T-cell (primary cell): ENCODE data around the gene HHEX. TPM values are rescaled to one million over a fixed set of nuclear protein-coding genes. Genes with fewer than 3 reads are reported as not detected.

Source experiments
- ATAC-seq, 4 experiments: fragments of 200-7000 bp in 3 of 4; fragments of 150-1000 bp in 1 of 4; cut with Tn5 transposase; replicated peaks in 1 of 4; 1 replicate in 3 of 4; 2 replicates in 1 of 4; pipeline ENCODE4 v1.10.0; 2021; ENCODE audit warnings: moderate library complexity in 3 of 4, mild to moderate bottlenecking in 2 of 4, moderate number of reproducible peaks in 1 of 4
- CTCF ChIA-PET, 2 donors: fragments of 300-600 bp; sonication (Branson Sonifier 250); formaldehyde crosslinking; loops; one replicate each; lab custom pipeline; 2022; ENCODE audit warnings: antibody characterized with exemption in 2 of 2; lab: Charles Lee
- POLR2A ChIA-PET, 2 donors: fragments of 300-600 bp; sonication (Branson Sonifier 250); formaldehyde crosslinking; loops; one replicate each; lab custom pipeline; 2022; ENCODE audit warnings: antibody characterized with exemption in 2 of 2; lab: Charles Lee
- DNase-seq, 35 experiments: peaks; one replicate each; pipeline versions ENCODE4 v3.0.0 to v3.0.0-alpha.2; 2013 to 2023
- H3K27ac ChIP-seq: one replicate; pipeline ENCODE4 v1.5.1; 2013; ENCODE audit warnings: low read length
- H3K27me3 ChIP-seq, 2 experiments: replicated peaks in 1 of 2; 1 replicate in 1 of 2; 2 replicates in 1 of 2; pipeline versions ENCODE4 v1.6.1 to v1.7.0; 2013; ENCODE audit warnings: low read length in 1 of 2, mixed read lengths in 1 of 2; ENCODE audit not compliant: control insufficient read depth in 2 of 2, insufficient read depth in 2 of 2; ENCODE audit errors: extremely low read depth in 1 of 2
- H3K36me3 ChIP-seq, 2 donors: 1 replicate in 1 of 2; 2 replicates in 1 of 2; pipeline versions ENCODE4 v1.6.1 to v1.7.0; 2013; ENCODE audit warnings: low read length in 1 of 2; ENCODE audit not compliant: control insufficient read depth in 2 of 2, insufficient read depth in 1 of 2; ENCODE audit errors: extremely low read depth in 1 of 2
- H3K4me1 ChIP-seq, 2 experiments: 1 replicate in 1 of 2; 2 replicates in 1 of 2; pipeline versions ENCODE4 v1.6.1 to v1.7.0; 2013; ENCODE audit warnings: low read length in 2 of 2, mixed read lengths in 1 of 2; ENCODE audit not compliant: insufficient read depth in 2 of 2, control insufficient read depth in 1 of 2; ENCODE audit errors: extremely low read depth in 1 of 2
- H3K4me3 ChIP-seq, 2 donors: 1 replicate in 1 of 2; 2 replicates in 1 of 2; pipeline versions ENCODE4 v1.5.1 to v1.7.0; 2013; ENCODE audit warnings: mild to moderate bottlenecking in 2 of 2, low read length in 1 of 2, moderate library complexity in 1 of 2; ENCODE audit not compliant: control insufficient read depth in 1 of 2; ENCODE audit errors: extremely low read depth in 1 of 2
- H3K9me3 ChIP-seq: 2 replicates; pipeline ENCODE4 v1.7.0; 2013
- H3K27ac Mint-ChIP-seq, 2 donors: one replicate each; pipeline ENCODE4 v1.8.0; 2020 to 2021; ENCODE audit warnings: mild to moderate bottlenecking in 2 of 2, mixed read lengths in 2 of 2
- H3K27me3 Mint-ChIP-seq, 2 donors: one replicate each; pipeline ENCODE4 v1.8.0; 2021 to 2022; ENCODE audit warnings: mixed read lengths in 2 of 2
- H3K36me3 Mint-ChIP-seq: one replicate; pipeline ENCODE4 v1.8.0; 2021; ENCODE audit warnings: mixed read lengths
- H3K4me1 Mint-ChIP-seq, 3 donors: one replicate each; pipeline ENCODE4 v1.8.0; 2020 to 2022; ENCODE audit warnings: mixed read lengths in 3 of 3, mild to moderate bottlenecking in 1 of 3
- H3K4me3 Mint-ChIP-seq, 3 donors: one replicate each; pipeline ENCODE4 v1.8.0; 2020 to 2022; ENCODE audit warnings: mild to moderate bottlenecking in 3 of 3, mixed read lengths in 3 of 3, moderate library complexity in 3 of 3
- H3K9me3 Mint-ChIP-seq, 3 donors: one replicate each; pipeline ENCODE4 v1.8.0; 2020 to 2022; ENCODE audit warnings: mixed read lengths in 3 of 3
- WGBS: methylation state at CpG from one replicate; pipeline ENCODE4 v1.1.5; 2013; ENCODE audit warnings: missing lambda C conversion rate; ENCODE audit not compliant: insufficient coverage; 5-methylcytosine and 5-hydroxymethylcytosine counted together
- total RNA-seq, 35 experiments: library from RNA in 6 of 35; stranded (reverse) in 6 of 35; fragments of 120-200 nt in 1 of 35; gene quantifications; one replicate each; pipeline versions ENCODE4 v1.2.1 to v1.2.4 and lab custom pipeline; 2013 to 2026

HHEX gene
- total RNA-seq, 5 donors from 2014 or later (not counting 1 experiment from before 2014, with no cell fraction given) = 1.3 to 5.8 (median 3.6) TPM

DNA sequence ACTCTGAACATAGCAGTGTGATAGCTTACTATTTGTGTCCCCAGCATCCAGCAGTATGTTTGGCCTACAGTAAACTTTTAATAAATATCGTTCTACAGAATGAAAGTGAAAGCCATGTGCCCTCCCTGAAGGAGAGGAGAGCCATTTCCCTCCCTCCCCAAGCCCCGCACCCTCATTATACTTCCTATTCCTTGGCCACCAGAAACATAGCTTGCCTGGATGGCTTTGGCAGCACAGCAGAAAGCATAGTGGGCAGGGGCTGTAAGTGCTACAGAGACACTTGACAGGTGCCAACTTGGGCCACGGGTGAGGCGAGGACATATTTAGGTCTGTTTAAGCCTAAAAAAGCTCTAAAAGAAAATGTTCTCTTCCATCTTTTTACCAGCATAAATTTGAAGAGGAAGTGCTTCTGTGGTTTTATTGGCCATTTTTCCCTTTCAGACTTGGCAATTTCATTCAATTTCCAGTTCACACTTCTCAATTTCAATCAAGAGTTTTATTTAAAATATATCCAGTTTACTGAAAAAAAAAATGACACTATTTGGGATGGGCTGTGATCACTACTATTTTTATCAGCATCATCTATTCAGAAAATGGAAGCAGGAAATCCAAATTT lies 12.7 kb downstream of the HHEX start:
- Mint-ChIP-seq H3K4me3 (no peak overlapping the region), H3K27me3 (peaks cover 42 to 53% of the 10 kb centered on the region in 2 donors), H3K4me1 (peaks cover 19 to 32% (median 25%) of the 10 kb centered on the region in 3 donors), H3K9me3 (no peaks in the 10 kb centered on the region), H3K27ac (no peak overlapping the region), H3K36me3 (no peaks in the 10 kb centered on the region)
- no CpG with 5 or more reads among the region's 4 CpGs for WGBS
- ChIA-PET POLR2A (interaction anchor here in 1 of 2 donors (0.6 kb wide), 1 partner anchor 15 kb away, joined by 4 read pairs; no protein-coding TSS in a partner anchor), CTCF (interaction anchor here (0.6 to 0.7 kb wide), 2 partner anchors 13 to 48 kb away, joined by 3 to 4 read pairs; partner anchors contain the start of gene HHEX (in 1 of the 2))
- H3K36me3 ChIP-seq = no peaks in the 10 kb centered on the region
- H3K4me1 ChIP-seq = peaks cover 11 to 22% of the 10 kb centered on the region in 2 experiments
- ATAC-seq (no peak), DNase-seq (no peak)
- no peak overlapping the region for H3K27ac ChIP-seq
- H3K27me3 ChIP-seq = peaks cover 0 to 41% of the 10 kb centered on the region in 2 experiments
- no peaks in the 10 kb centered on the region for H3K9me3 ChIP-seq
- no peak overlapping the region for H3K4me3 ChIP-seq

DNA sequence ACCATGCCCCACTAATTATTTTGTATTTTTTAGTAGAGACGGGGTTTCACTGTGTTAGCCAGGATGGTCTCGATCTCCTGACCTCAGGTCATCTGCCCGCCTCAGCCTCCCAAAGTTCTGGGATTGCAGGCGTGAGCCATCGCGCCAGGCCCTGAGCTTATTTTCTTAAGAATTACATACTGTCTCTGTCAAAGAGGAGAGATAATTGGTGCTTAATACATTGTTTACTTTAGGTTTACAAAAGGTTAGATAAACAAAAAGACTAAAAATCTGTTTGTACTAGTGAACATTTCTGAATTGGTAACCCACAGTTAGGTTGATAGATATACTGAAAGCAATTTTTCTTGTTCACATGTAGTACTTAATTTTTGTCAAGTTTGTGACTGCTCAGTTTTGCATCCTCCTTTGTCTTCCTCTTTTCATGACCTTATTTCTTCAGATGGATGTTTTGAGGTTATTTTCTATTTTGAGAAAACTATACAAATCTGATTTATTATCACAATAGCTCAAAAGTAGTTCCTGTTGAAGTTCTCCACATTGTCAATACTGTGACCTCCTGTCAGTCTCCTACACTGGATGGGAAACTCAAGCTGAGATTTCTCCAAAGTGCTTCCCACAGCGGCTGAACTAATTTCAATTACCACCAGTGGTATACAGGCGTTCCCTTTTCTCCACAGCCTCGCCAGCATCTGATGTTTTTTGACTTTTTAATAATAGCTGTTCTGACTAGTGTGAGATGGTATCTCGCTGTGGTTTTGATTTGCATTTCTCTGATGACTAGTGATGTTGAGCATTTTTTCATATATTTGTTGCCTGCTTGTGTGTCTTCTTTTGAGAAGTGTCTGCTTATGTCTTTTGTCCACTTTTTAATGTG lies 22.5 kb downstream of the HHEX start:
- no peaks in the 10 kb centered on the region for H3K36me3 Mint-ChIP-seq
- POLR2A ChIA-PET = no interaction called here
- Histone ChIP-seq H3K9me3 (no peaks in the 10 kb centered on the region), H3K4me1 (no peaks in the 10 kb centered on the region), H3K4me3 (no peak overlapping the region), H3K27ac (no peak overlapping the region), H3K36me3 (no peaks in the 10 kb centered on the region), H3K27me3 (peaks cover 0 to 17% of the 10 kb centered on the region in 2 experiments)
- no peak for ATAC-seq
- CTCF ChIA-PET = interaction anchor here in 1 of 2 donors (0.6 kb wide), 1 partner anchor 135 kb away, joined by 3 read pairs; no protein-coding TSS in a partner anchor
- no peak overlapping the region for H3K27ac Mint-ChIP-seq
- WGBS = 27% methylated on average over 1 of the region's 10 CpGs
- no peak for DNase-seq
- H3K9me3 Mint-ChIP-seq = no peaks in the 10 kb centered on the region
- peaks cover 0 to 9% (median 3%) of the 10 kb centered on the region in 3 donors for H3K4me1 Mint-ChIP-seq
- H3K4me3 Mint-ChIP-seq = no peak overlapping the region
- peaks cover 8 to 24% of the 10 kb centered on the region in 2 donors for H3K27me3 Mint-ChIP-seq

- Mint-ChIP-seq H3K4me3 (no peak overlapping the region), H3K4me1 (peaks cover 0 to 9% (median 3%) of the 10 kb centered on the region in 3 donors), H3K27me3 (peaks cover 9 to 32% of the 10 kb centered on the region in 2 donors), H3K36me3 (no peaks in the 10 kb centered on the region), H3K9me3 (no peaks in the 10 kb centered on the region), H3K27ac (no peak overlapping the region)
- ChIA-PET POLR2A (no interaction called here), CTCF (interaction anchor here in 1 of 2 donors (0.6 kb wide), 1 partner anchor 9 kb away, joined by 5 read pairs; no protein-coding TSS in a partner anchor)
- H3K36me3 ChIP-seq = no peaks in the 10 kb centered on the region
- H3K4me3 ChIP-seq = no peak overlapping the region
- no peaks in the 10 kb centered on the region for H3K9me3 ChIP-seq
- H3K27ac ChIP-seq = no peak overlapping the region
- H3K27me3 ChIP-seq = peaks cover 0 to 27% of the 10 kb centered on the region in 2 experiments
- 88% methylated on average over 5 of the region's 7 CpGs for WGBS
- no peak for DNase-seq
- no peak for ATAC-seq
- H3K4me1 ChIP-seq = no peaks in the 10 kb centered on the region
Observed at GRCh38 chr10:92714152-92714845, 24.5 kb downstream of the HHEX start.

- H3K9me3 Mint-ChIP-seq = no peaks in the 10 kb centered on the region
- H3K27ac Mint-ChIP-seq = no peak overlapping the region
- no peaks in the 10 kb centered on the region for H3K4me1 ChIP-seq
- ChIA-PET CTCF (no interaction called here), POLR2A (no interaction called here)
- ATAC-seq (no peak), DNase-seq (no peak)
- no peak overlapping the region for H3K4me3 Mint-ChIP-seq
- H3K9me3 ChIP-seq = no peaks in the 10 kb centered on the region
- no peak overlapping the region for H3K4me3 ChIP-seq
- peaks cover 11 to 32% of the 10 kb centered on the region in 2 donors for H3K27me3 Mint-ChIP-seq
- H3K4me1 Mint-ChIP-seq = peaks cover 0 to 9% (median 3%) of the 10 kb centered on the region in 3 donors
- 75% methylated on average over 2 of the region's 3 CpGs for WGBS
- H3K27ac ChIP-seq = no peak overlapping the region
- H3K36me3 Mint-ChIP-seq = no peaks in the 10 kb centered on the region
- H3K27me3 ChIP-seq = peaks cover 0 to 27% of the 10 kb centered on the region in 2 experiments
- H3K36me3 ChIP-seq = no peaks in the 10 kb centered on the region
Observed at GRCh38 chr10:92714872-92715271, 25.1 kb downstream of the HHEX start.

DNA sequence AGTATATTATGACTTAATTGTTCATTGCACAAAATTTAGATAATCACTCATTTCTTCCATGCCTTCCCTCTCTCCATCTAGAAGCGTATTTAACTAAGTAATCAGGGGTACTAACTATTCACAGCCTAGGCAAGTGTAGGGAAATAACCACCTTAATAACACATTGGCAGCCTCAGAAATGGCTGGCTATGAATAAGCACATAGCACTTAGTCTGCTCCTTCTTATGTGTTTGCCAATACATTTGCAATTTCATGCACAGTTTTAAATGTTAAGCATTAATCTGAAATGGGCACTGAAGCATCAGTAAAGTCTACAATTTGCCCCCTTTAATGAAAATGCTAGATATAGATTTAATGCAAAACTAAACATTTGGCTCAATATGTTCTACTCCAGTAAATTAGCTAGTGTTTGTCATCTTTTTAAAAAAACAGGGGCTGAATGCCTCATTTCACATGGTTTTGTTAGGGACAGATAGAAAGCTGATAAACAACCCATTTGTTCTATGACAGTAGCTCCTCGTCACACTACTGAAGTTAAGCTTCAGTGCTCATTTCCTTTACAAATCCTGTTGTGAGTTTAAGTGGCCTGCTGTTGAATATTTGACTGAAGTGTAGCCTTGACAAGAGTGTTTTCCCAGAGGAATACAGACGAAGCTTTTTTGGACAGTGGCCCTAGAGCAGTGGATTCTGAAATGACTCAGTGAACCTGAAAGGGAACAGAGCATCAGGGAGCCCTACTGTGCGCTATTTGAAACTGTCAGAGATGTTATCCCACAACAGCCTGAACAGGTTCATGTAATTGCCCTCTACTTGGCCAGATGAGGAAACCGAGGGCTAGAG lies 30.5 kb downstream of the HHEX start:
- H3K4me1 Mint-ChIP-seq = peaks cover 0 to under 1% (median 0%) of the 10 kb centered on the region in 3 donors
- Histone ChIP-seq H3K9me3 (no peaks in the 10 kb centered on the region), H3K27ac (no peak overlapping the region), H3K4me1 (no peaks in the 10 kb centered on the region), H3K36me3 (no peaks in the 10 kb centered on the region), H3K27me3 (peaks cover 0 to 18% of the 10 kb centered on the region in 2 experiments), H3K4me3 (no peak overlapping the region)
- ATAC-seq (no peak), DNase-seq (no peak)
- POLR2A ChIA-PET = no interaction called here
- CTCF ChIA-PET = interaction anchor here (1.1 kb wide), 2 partner anchors 10 to 360 kb away, joined by 3 read pairs; no protein-coding TSS in a partner anchor
- no peaks in the 10 kb centered on the region for H3K9me3 Mint-ChIP-seq
- H3K36me3 Mint-ChIP-seq = no peaks in the 10 kb centered on the region
- no peak overlapping the region for H3K27ac Mint-ChIP-seq
- H3K4me3 Mint-ChIP-seq = no peak overlapping the region
- H3K27me3 Mint-ChIP-seq = peaks cover 21 to 34% of the 10 kb centered on the region in 2 donors
- WGBS = 100% methylated on average over 1 of the region's 5 CpGs
